Activated naive CD4-positive, alpha-beta T cell treated with anti-CD3 and anti-CD28 coated beads for 36 hours (primary cell): Measurements from ENCODE around the gene COPB1. TPM values are rescaled to one million over a fixed set of nuclear protein-coding genes. Genes with fewer than 3 reads are reported as not detected.
"Not testable (repeated sequence)": the region's sequence is repeated elsewhere in the genome, so short reads cannot be mapped to it uniquely, and the experiment has no call there.

Experiments
- CTCF ChIA-PET: fragments of 350-600 bp; sonication (Branson Sonifier 250); formaldehyde crosslinking; loops from one replicate; lab custom pipeline; 2021; ENCODE audit warnings: antibody characterized with exemption; lab: Charles Lee
- DNase-seq: peaks from one replicate; pipeline ENCODE4 v3.0.0-alpha.2; 2020
- H3K27ac Mint-ChIP-seq: one replicate; pipeline ENCODE4 v1.8.0; 2021; ENCODE audit warnings: mild to moderate bottlenecking, mixed read lengths
- H3K27me3 Mint-ChIP-seq: one replicate; pipeline ENCODE4 v1.8.0; 2021; ENCODE audit warnings: low read depth, mixed read lengths
- H3K36me3 Mint-ChIP-seq: one replicate; pipeline ENCODE4 v1.8.0; 2021; ENCODE audit warnings: low read depth, mixed read lengths
- H3K4me1 Mint-ChIP-seq: one replicate; pipeline ENCODE4 v1.8.0; 2021; ENCODE audit warnings: low read depth, mixed read lengths
- H3K4me3 Mint-ChIP-seq: one replicate; pipeline ENCODE4 v1.8.0; 2021; ENCODE audit warnings: mild to moderate bottlenecking, moderate library complexity, mixed read lengths
- H3K9me3 Mint-ChIP-seq: one replicate; pipeline ENCODE4 v1.8.0; 2021; ENCODE audit warnings: mixed read lengths
- intact Hi-C: fragments of 100-400 bp; cut with micrococcal nuclease; formaldehyde crosslinking; loops from one replicate; pipeline ENCODE4 v1.15.1; 2023
- total RNA-seq, 2 experiments: library from RNA; stranded (reverse); gene quantifications; one replicate each; pipeline ENCODE4 v1.2.3, GENCODE V29; 2021

Gene COPB1
- total RNA-seq, 2 experiments from 2014 or later, result 111 to 112 TPM

GRCh38 chr11:14537134-14537599 lies 37.6 kb upstream of the COPB1 start:
- Mint-ChIP-seq H3K4me3 (peak overlapping the region; percentile 68), H3K9me3 (no peaks in the 10 kb centered on the region), H3K4me1 (peaks cover 32% of the 10 kb centered on the region), H3K36me3 (no peaks in the 10 kb centered on the region), H3K27ac (peak overlapping the region; percentile 90), H3K27me3 (no peaks in the 10 kb centered on the region)
- peak; percentile 66 for DNase-seq
- intact Hi-C loops, result loop anchor here (1.0 to 2.0 kb wide), 8 partner anchors 17 to 368 kb away; partner anchors contain the start of genes CYP2R1 and PSMA1
- CTCF ChIA-PET, result interaction anchor here (0.6 to 8.5 kb wide), 12 partner anchors 10 to 369 kb away, joined by 3 to 86 read pairs (median 4); no protein-coding TSS in a partner anchor

DNA sequence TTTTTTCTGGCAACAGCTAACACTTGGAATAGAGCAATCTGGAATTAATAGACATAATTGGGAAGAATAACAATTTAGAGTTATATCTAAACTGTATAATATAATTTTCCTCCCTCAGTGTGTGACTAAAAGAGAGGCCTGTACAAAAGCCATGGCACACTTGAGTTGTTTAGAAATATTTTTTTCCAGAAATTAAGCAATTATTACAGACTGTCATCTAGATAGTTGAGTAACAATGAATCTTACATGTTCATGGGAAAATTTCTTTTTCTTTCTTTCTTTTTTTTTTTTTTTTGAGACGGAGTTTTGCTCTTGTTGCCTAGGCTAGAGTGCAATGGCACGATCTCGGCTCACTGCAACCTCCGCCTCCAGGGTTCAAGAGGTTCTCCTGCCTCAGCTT lies 35.6 kb upstream of the COPB1 start:
- intact Hi-C loops, result not testable (repeated sequence)

GRCh38 chr11:14529951-14530350 lies 30.3 kb upstream of the COPB1 start:
- DNase-seq, result no peak
- Mint-ChIP-seq H3K36me3 (no peaks in the 10 kb centered on the region), H3K9me3 (no peaks in the 10 kb centered on the region), H3K27ac (no peak overlapping the region), H3K27me3 (no peaks in the 10 kb centered on the region), H3K4me3 (no peak overlapping the region), H3K4me1 (no peaks in the 10 kb centered on the region)
- intact Hi-C loops, result no loop called here
- CTCF ChIA-PET, result interaction anchor here (1.6 to 4.3 kb wide), 2 partner anchors 10 to 377 kb away, joined by 4 to 42 read pairs; no protein-coding TSS in a partner anchor

More for the DNA sequence above, 35.6 kb upstream of the COPB1 start:
- not testable (repeated sequence) for H3K27me3 Mint-ChIP-seq, H3K36me3 Mint-ChIP-seq, DNase-seq, H3K9me3 Mint-ChIP-seq, H3K4me3 Mint-ChIP-seq, H3K27ac Mint-ChIP-seq
- CTCF ChIA-PET, result interaction anchor here (0.6 to 2.3 kb wide), 6 partner anchors 12 to 373 kb away, joined by 3 to 14 read pairs (median 4); no protein-coding TSS in a partner anchor
- peaks cover 23% of the 10 kb centered on the region for H3K4me1 Mint-ChIP-seq

DNA sequence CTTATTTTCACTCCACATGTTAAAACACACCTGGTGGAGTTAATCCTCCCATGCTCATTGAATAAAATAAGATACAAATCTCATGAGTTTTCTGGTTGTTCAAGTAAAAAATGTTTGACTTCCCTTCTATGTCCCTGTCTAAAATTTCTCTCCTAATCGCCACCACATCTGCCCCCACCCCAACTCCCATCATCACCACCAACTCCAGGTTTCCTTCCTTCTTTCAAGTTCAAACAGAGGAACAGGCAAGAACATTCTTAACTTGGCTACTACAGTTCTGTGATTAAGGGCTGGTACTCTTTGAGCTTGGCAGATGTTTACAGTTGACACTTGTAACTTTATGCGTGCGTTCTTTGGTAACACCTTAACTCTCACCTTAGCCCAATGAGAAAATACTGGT lies 29.7 kb upstream of the COPB1 start:
- H3K27me3 Mint-ChIP-seq, result no peaks in the 10 kb centered on the region
- no peak overlapping the region for H3K27ac Mint-ChIP-seq
- H3K4me3 Mint-ChIP-seq, result no peak overlapping the region
- no peaks in the 10 kb centered on the region for H3K9me3 Mint-ChIP-seq
- intact Hi-C loops, result no loop called here
- no peaks in the 10 kb centered on the region for H3K36me3 Mint-ChIP-seq
- no peak for DNase-seq
- H3K4me1 Mint-ChIP-seq, result no peaks in the 10 kb centered on the region
- CTCF ChIA-PET, result interaction anchor here (1.6 to 4.3 kb wide), 2 partner anchors 10 to 378 kb away, joined by 4 to 42 read pairs; no protein-coding TSS in a partner anchor

- CTCF ChIA-PET, result interaction anchor here (1.0 to 5.9 kb wide), 3 partner anchors 12 to 660 kb away, joined by 6 to 36 read pairs (median 8); no protein-coding TSS in a partner anchor
- Mint-ChIP-seq H3K36me3 (peaks cover 21% of the 10 kb centered on the region), H3K9me3 (no peaks in the 10 kb centered on the region), H3K27ac (no peak overlapping the region), H3K4me3 (no peak overlapping the region), H3K4me1 (peaks cover 17% of the 10 kb centered on the region), H3K27me3 (no peaks in the 10 kb centered on the region)
- intact Hi-C loops, result loop anchor here (5.0 kb wide), 1 partner anchor 450 kb away; the partner anchor contains the start of gene CALCA
- no peak for DNase-seq
Observed at GRCh38 chr11:14522801-14523200, 23.2 kb upstream of the COPB1 start.

- Mint-ChIP-seq H3K27me3 (no peaks in the 10 kb centered on the region), H3K4me1 (peaks cover 20% of the 10 kb centered on the region), H3K9me3 (no peaks in the 10 kb centered on the region), H3K27ac (no peak overlapping the region), H3K4me3 (no peak overlapping the region), H3K36me3 (peaks cover 26% of the 10 kb centered on the region)
- DNase-seq, result no peak
- intact Hi-C loops, result loop anchor here (5.0 kb wide), 1 partner anchor 450 kb away; the partner anchor contains the start of gene CALCA
- CTCF ChIA-PET, result interaction anchor here (5.9 kb wide), 1 partner anchor 385 kb away, joined by 36 read pairs; no protein-coding TSS in a partner anchor
Observed at GRCh38 chr11:14522245-14522644, 22.6 kb upstream of the COPB1 start.

DNA sequence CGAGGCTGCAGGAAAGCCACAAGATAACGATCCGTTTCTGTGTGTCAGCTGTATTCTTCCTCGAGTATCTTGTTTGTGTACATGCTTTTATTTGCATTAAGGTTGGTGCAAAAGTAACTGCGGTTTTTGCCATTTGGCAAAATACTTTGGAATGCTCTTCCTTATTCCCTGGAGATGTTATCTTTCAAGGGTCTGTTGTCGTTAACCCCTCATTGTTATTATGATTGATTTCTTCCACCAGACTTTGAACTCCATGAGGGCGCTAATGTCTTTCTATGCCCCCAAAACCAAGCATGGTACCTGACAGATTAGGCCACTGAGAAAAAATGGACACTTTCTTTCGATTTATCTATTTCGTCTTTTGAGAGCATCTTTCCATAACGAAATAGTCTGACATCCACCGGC lies 21.1 kb upstream of the COPB1 start:
- Mint-ChIP-seq H3K27me3 (no peaks in the 10 kb centered on the region), H3K9me3 (no peaks in the 10 kb centered on the region), H3K4me3 (peak overlapping the region; percentile 96), H3K27ac (peak overlapping the region; percentile 97), H3K4me1 (peaks cover 23% of the 10 kb centered on the region), H3K36me3 (peaks cover 30% of the 10 kb centered on the region)
- no peak for DNase-seq
- CTCF ChIA-PET, result interaction anchor here (0.8 to 5.9 kb wide), 4 partner anchors 11 to 494 kb away, joined by 3 to 36 read pairs (median 6); partner anchors contain the start of gene PDE3B
- intact Hi-C loops, result loop anchor here (1.0 to 5.0 kb wide), 11 partner anchors 17 to 554 kb away; partner anchors contain the start of genes CALCA, COPB1, PDE3B and RRAS2

DNA sequence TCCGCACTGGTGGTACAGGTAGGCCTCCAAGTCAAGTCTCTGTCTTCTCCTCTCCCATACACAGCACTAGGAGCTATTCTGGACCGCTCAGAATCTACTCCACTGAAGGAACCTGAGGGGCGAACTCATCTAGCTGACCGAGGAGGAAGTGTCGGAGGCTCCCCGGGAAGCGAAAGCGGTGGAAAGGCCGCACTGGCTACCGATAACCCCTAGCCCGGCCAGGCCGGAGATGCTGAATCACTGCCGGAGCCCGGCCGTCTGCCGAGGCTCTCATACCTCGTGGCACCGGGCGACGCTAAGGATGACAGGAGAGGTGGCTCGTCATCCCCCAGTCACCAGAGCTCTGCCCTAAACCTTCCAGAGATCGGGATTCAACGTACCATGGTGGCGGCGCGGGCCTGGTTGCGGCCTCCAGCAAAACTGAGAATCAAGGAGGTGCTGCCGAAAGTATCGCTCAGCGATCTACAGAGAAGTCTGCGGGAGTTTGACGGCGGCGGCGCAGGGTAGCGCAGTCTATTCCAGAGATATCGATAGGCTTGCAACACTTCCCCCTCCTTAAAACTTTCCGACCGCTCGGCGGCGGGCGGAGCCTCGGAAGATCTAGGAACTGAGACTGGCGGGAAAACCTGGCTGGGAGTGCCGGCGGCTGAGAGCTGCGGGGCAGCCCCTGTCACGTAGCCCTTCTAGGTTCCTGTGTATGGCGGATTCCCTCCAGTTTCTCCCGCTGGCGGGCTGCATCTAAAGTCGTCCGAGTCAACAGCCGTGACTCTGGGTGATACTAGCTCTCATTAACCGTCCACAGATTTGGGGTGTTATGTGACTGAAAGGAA lies 20.5 kb upstream of the COPB1 start, which contains the start of gene PSMA1:
PSMA1 (minus strand) TSS at position 470 of the 830 bp plus-strand sequence; CDS start at position 383, 87 bp downstream.
- H3K36me3 Mint-ChIP-seq, result peaks cover 30% of the 10 kb centered on the region
- H3K4me1 Mint-ChIP-seq, result peaks cover 24% of the 10 kb centered on the region
- intact Hi-C loops, result loop anchor here (1.0 to 5.0 kb wide), 11 partner anchors 17 to 554 kb away; partner anchors contain the start of genes CALCA, COPB1, PDE3B and RRAS2
- no peaks in the 10 kb centered on the region for H3K27me3 Mint-ChIP-seq
- peak; percentile 98 for DNase-seq
- no peaks in the 10 kb centered on the region for H3K9me3 Mint-ChIP-seq
- H3K27ac Mint-ChIP-seq, result peak within 1 kb of the TSS; percentile 97
- H3K4me3 Mint-ChIP-seq, result peak within 1 kb of the TSS; percentile 96
- CTCF ChIA-PET, result interaction anchor here (0.8 to 5.9 kb wide), 6 partner anchors 11 to 493 kb away, joined by 3 to 36 read pairs (median 3); partner anchors contain the start of genes COPB1, CYP2R1 and PDE3B

DNA sequence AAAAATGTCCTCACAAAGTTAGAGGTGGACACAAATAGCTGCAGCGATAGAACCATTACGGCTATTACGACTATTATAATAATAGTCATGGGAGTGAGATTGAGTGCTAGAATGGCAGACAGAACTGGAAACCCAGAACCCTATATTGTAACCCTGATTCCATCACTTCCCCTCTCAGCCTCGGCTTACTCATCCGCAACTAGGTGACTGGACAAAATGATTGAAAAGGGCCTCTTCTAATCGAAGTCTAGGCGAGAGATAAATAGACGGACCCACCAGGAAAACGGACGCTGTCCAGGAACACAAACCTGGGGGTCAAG lies 19.9 kb upstream of the COPB1 start:
- Mint-ChIP-seq H3K4me3 (peak overlapping the region; percentile 96), H3K27me3 (no peaks in the 10 kb centered on the region), H3K27ac (peak overlapping the region; percentile 97), H3K36me3 (peaks cover 33% of the 10 kb centered on the region), H3K9me3 (no peaks in the 10 kb centered on the region), H3K4me1 (peaks cover 28% of the 10 kb centered on the region)
- DNase-seq, result peak; percentile 60
- intact Hi-C loops, result no loop called here
- CTCF ChIA-PET, result interaction anchor here (0.9 to 5.9 kb wide), 4 partner anchors 19 to 388 kb away, joined by 3 to 36 read pairs (median 6); partner anchors contain the start of genes COPB1, CYP2R1 and PDE3B

DNA sequence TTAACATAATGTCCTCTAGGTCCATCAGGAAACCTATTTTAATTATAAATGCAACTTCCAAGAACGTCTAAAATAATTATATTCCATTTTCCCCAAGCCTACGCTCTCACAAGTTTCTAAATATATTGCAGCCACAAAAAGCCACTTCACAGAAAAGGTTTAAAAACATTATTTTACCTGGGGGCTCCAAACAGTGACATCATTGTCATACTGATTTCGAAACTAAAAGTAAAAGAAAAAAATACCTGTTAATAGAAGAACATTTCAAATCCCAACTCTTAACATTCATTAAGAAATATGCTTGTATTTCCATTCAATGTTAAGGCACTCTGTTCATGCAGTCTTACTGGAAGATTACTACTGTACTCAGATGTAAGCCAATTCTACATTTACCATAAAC lies 19.2 kb upstream of the COPB1 start:
- intact Hi-C loops, result no loop called here

GRCh38 chr11:14513800-14514199 lies 14.2 kb upstream of the COPB1 start:
- CTCF ChIA-PET, result interaction anchor here (0.5 to 0.6 kb wide), 2 partner anchors 29 to 59 kb away, joined by 3 to 7 read pairs; no protein-coding TSS in a partner anchor
- Mint-ChIP-seq H3K9me3 (no peaks in the 10 kb centered on the region), H3K27me3 (no peaks in the 10 kb centered on the region), H3K4me3 (no peak overlapping the region), H3K36me3 (peaks cover 47% of the 10 kb centered on the region), H3K4me1 (peaks cover 27% of the 10 kb centered on the region), H3K27ac (no peak overlapping the region)
- no peak for DNase-seq
- intact Hi-C loops, result no loop called here

More for the DNA sequence above, 19.2 kb upstream of the COPB1 start:
- peak overlapping the region; percentile 97 for H3K27ac Mint-ChIP-seq
- CTCF ChIA-PET, result interaction anchor here (1.2 to 5.9 kb wide), 2 partner anchors 373 to 388 kb away, joined by 3 to 36 read pairs; partner anchors contain the start of gene CYP2R1
- H3K27me3 Mint-ChIP-seq, result no peaks in the 10 kb centered on the region
- DNase-seq, result no peak
- H3K36me3 Mint-ChIP-seq, result peaks cover 36% of the 10 kb centered on the region
- peak overlapping the region; percentile 96 for H3K4me3 Mint-ChIP-seq
- no peaks in the 10 kb centered on the region for H3K9me3 Mint-ChIP-seq
- H3K4me1 Mint-ChIP-seq, result peaks cover 28% of the 10 kb centered on the region

DNA sequence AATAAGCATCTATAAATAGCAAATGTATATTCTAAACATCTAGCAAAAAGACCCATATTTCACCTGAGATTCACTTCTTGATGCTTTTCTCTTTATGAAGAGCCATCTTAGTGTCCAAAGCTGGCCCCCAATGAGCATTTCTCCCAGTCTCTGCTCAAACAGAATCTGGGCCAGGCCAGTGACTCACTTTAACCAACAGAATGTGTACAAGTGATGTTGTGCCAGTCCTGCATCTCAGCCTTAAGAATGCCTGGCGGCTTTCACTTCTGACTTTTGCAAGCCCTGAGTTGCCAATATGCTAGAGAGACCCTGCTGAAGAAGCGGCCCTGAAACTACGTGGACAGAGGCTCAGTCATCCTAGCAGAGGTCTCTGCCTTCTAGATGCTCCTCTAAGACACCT lies 6.9 kb upstream of the COPB1 start:
- H3K27ac Mint-ChIP-seq, result peak overlapping the region; percentile 40
- H3K4me1 Mint-ChIP-seq, result peaks cover 2% of the 10 kb centered on the region
- intact Hi-C loops, result no loop called here
- no peak for DNase-seq
- no peak overlapping the region for H3K4me3 Mint-ChIP-seq
- CTCF ChIA-PET, result no interaction called here
- H3K27me3 Mint-ChIP-seq, result no peaks in the 10 kb centered on the region
- peaks cover 42% of the 10 kb centered on the region for H3K36me3 Mint-ChIP-seq
- no peaks in the 10 kb centered on the region for H3K9me3 Mint-ChIP-seq
